GM12878 (cell line): ENCODE measurements around the gene USH2A. TPM values are rescaled to one million over a fixed set of nuclear protein-coding genes. Genes with fewer than 3 reads are reported as not detected.

Experiments
- ATAC-seq: fragments of 200-7000 bp; cut with Tn5 transposase; 3 replicates; pipeline ENCODE4 v1.9.1; 2020; ENCODE audit warnings: mild to moderate bottlenecking, moderate library complexity
- BruUV-seq: library from RNA; stranded (reverse); fragments of 400-500 nt; replicated peaks from 2 replicates; lab custom pipeline; 2021; lab: Mats Ljungman, UMichigan
- CTCF ChIA-PET: fragments of 300-600 bp; sonication (Branson Sonifier 250); formaldehyde crosslinking; extraction: SDS; loops from one replicate; lab custom pipeline; 2021; ENCODE audit warnings: inconsistent platforms; lab: Yijun Ruan, JAX
- POLR2A ChIA-PET: fragments of 350-600 bp; formaldehyde crosslinking; extraction: SDS; loops from one replicate; lab custom pipeline; 2021; ENCODE audit warnings: inconsistent platforms; lab: Charles Lee
- RAD21 ChIA-PET: fragments of 300-600 bp; sonication (Branson Sonifier 250); formaldehyde crosslinking; loops from one replicate; lab custom pipeline; 2023; ENCODE audit warnings: antibody characterized with exemption; ENCODE audit not compliant: unreplicated experiment; lab: Charles Lee
- SMC1A ChIA-PET: fragments of 300-600 bp; sonication (Branson Sonifier 250); formaldehyde crosslinking; loops from one replicate; lab custom pipeline; 2023; ENCODE audit not compliant: unreplicated experiment, uncharacterized antibody; lab: Charles Lee
- DNase-seq: peaks from one replicate; pipeline ENCODE4 v3.0.0-alpha.2; 2011; ENCODE audit warnings: low read depth, low spot score
- FAIRE-seq: peaks from 3 replicates; lab custom pipeline; 2011; peaks lifted over from hg19 to GRCh38; lab: Jason Lieb, UNC
- H2AFZ ChIP-seq: 2 replicates; pipeline ENCODE4 v1.6.0; 2011; ENCODE audit warnings: low read depth, low read length, control low read depth; ENCODE audit not compliant: control insufficient read depth
- H3K27ac ChIP-seq: 2 replicates; pipeline ENCODE4 v1.5.1; 2011; ENCODE audit warnings: control low read depth; ENCODE audit not compliant: control insufficient read depth, insufficient read depth
- H3K27me3 ChIP-seq, 2 experiments: replicated peaks in 1 of 2; 2 replicates each; pipeline versions ENCODE4 v1.6.0 to v1.6.1; 2011; ENCODE audit warnings: low read length in 1 of 2; ENCODE audit not compliant: control insufficient read depth in 2 of 2, insufficient read depth in 2 of 2
- H3K36me3 ChIP-seq, 2 experiments: 2 replicates each; pipeline ENCODE4 v1.5.1; 2011; ENCODE audit warnings: low read length in 1 of 2; ENCODE audit not compliant: control insufficient read depth in 2 of 2, insufficient read depth in 2 of 2
- H3K4me1 ChIP-seq: 2 replicates; pipeline ENCODE4 v1.6.1; 2011; ENCODE audit warnings: mild to moderate bottlenecking, low read length, moderate library complexity, mixed read lengths; ENCODE audit not compliant: control insufficient read depth, insufficient read depth
- H3K4me2 ChIP-seq: 2 replicates; pipeline ENCODE4 v1.6.0; 2011; ENCODE audit warnings: control low read depth; ENCODE audit not compliant: control insufficient read depth, insufficient read depth
- H3K4me3 ChIP-seq: fragments of 200-600 bp; sonication (generic); 2 replicates; pipeline ENCODE4 v1.5.1; 2016
- H3K79me2 ChIP-seq: 2 replicates; pipeline ENCODE4 v1.6.0; 2011; ENCODE audit warnings: low read length; ENCODE audit not compliant: control insufficient read depth, insufficient read depth
- H3K9ac ChIP-seq: 2 replicates; pipeline ENCODE4 v1.8.0; 2011; ENCODE audit warnings: low read length, control low read depth, mixed read lengths; ENCODE audit not compliant: control insufficient read depth, insufficient read depth
- H3K9me3 ChIP-seq: replicated peaks from 3 replicates; pipeline ENCODE4 v1.5.1; 2011; ENCODE audit warnings: mild to moderate bottlenecking, low read length; ENCODE audit not compliant: control insufficient read depth, insufficient read depth
- H4K20me1 ChIP-seq: 2 replicates; pipeline ENCODE4 v1.6.0; 2011; ENCODE audit not compliant: control insufficient read depth, insufficient read depth
- CBFB ChIP-seq: IDR thresholded peaks from 2 replicates; pipeline ENCODE4 v1.6.1; 2016; ENCODE audit warnings: antibody characterized with exemption, low read depth
- CREB1 ChIP-seq: IDR thresholded peaks from 2 replicates; pipeline ENCODE4 v1.6.1; 2012; ENCODE audit warnings: low read depth, mild to moderate bottlenecking, inconsistent platforms
- HDAC6 ChIP-seq: fragments of 200-600 bp; sonication (generic); IDR thresholded peaks from one replicate; pipeline ENCODE4 v1.8.0; 2017; ENCODE audit warnings: antibody characterized with exemption; ENCODE audit not compliant: unreplicated experiment
- RELA ChIP-seq: fragments of 450-650 bp; IDR thresholded peaks from 2 replicates; pipeline ENCODE4 v1.8.0; 2014; ENCODE audit warnings: borderline replicate concordance; ENCODE audit not compliant: partially characterized antibody
- SMC3 ChIP-seq: IDR thresholded peaks from 2 replicates; pipeline ENCODE4 v1.6.1; 2011; ENCODE audit warnings: low read length, improper control_type of control experiment, borderline replicate concordance
- ZNF384 ChIP-seq: IDR thresholded peaks from 2 replicates; pipeline ENCODE4 v1.6.1; 2012; ENCODE audit warnings: low read depth, mild to moderate bottlenecking, low read length, improper control_type of control experiment, borderline replicate concordance
- WGBS: methylation state at CpG from one replicate; pipeline ENCODE4 v1.1.6; 2016; ENCODE audit warnings: low lambda C conversion rate; ENCODE audit not compliant: insufficient replicate concordance, insufficient coverage; ENCODE audit errors: missing lambda C conversion rate; 5-methylcytosine and 5-hydroxymethylcytosine counted together
- in situ Hi-C: fragments of 300-500 bp; cut with MboI; formaldehyde crosslinking; loops from 9 replicates; pipeline ENCODE4 v1.14.3; 2018; ENCODE audit warnings: mixed read lengths
- intact Hi-C: fragments of 100-400 bp; cut with micrococcal nuclease; formaldehyde crosslinking; loops from one replicate; pipeline ENCODE4 v1.14.2; 2022; ENCODE audit not compliant: unreplicated experiment
- polyA plus RNA-seq, 11 experiments: library from polyadenylated mRNA; depleted of rRNA in 4 of 11; unstranded in 6 of 11; stranded (reverse) in 5 of 11; fragments of >200 nt; fragmentation: Nextera tagmentation in 4 of 11; fragmentation: Illumina TruSeq in 1 of 11; extraction: Ambion mirVana in 4 of 11; extraction: Trizol in 1 of 11; gene quantifications; 1 replicate in 1 of 11; 2 replicates in 10 of 11; pipeline versions ENCODE4 v1.2.1 to v1.2.3, GENCODE V29; 2011 to 2016; ENCODE audit warnings: inconsistent platforms in 2 of 11, missing spikeins in 2 of 11, low read depth in 1 of 11
- total RNA-seq, 4 experiments: library from RNA; depleted of rRNA in 3 of 4; stranded (reverse); fragments of >200 nt in 3 of 4; fragmentation: Illumina TruSeq in 1 of 4; extraction: Trizol in 1 of 4; gene quantifications; 2 replicates each; pipeline versions ENCODE4 v1.2.1 to v1.2.3, GENCODE V29; 2013 to 2021
- TF ChIP-seq, protein P1 (sequence below): fragments of 450-650 bp; IDR thresholded peaks from 2 replicates; pipeline ENCODE4 v1.6.1; 2017; ENCODE audit warnings: mild to moderate bottlenecking, low read depth, inconsistent platforms; ENCODE audit not compliant: poor library complexity, severe bottlenecking
- TF ChIP-seq, protein P2 (sequence below): IDR thresholded peaks from 2 replicates; pipeline ENCODE4 v1.6.1; 2012; ENCODE audit warnings: low read length, inconsistent platforms

The USH2A gene
- total and polyA plus RNA-seq, 10 of the 15 experiments (the other 5 are each of a cell fraction or from before 2014, with no cell fraction given), result under 0.01 to 0.20 (median 0.01) TPM; not detected in 2

DNA sequence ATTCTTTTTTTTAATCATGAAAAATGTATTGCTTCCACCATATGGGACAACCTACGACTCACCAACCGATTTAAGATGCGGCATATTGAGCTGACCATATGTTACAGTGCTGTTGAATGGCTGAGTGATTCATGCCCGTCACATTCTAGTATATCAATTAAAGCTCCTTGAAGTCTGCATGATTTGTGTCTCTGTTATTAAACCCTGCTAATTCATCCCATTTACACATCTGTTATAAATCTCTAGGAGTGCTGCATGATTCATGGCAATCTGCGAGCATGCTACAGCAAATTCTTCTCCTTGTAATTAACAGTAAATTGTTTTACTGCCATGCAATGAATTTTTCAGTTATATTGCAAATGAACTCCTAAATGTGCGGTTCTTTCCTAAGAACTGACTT lies 239.8 kb downstream of the USH2A start:
- no peak for FAIRE-seq

More for the DNA sequence above, 239.8 kb downstream of the USH2A start:
- Histone ChIP-seq H3K36me3 (no peaks in the 10 kb centered on the region), H3K4me1 (no peaks in the 10 kb centered on the region), H3K9ac (no peak overlapping the region), H4K20me1 (no peaks in the 10 kb centered on the region), H3K27me3 (no peaks in the 10 kb centered on the region)
- ATAC-seq, result no peak
- ChIA-PET POLR2A (no interaction called here), SMC1A (interaction anchor here (0.6 to 1.9 kb wide), 2 partner anchors 10 to 682 kb away, joined by 4 to 5 read pairs; no protein-coding TSS in a partner anchor)
- WGBS, result 41% methylated on average over 6 of the region's 6 CpGs
- TF ChIP-seq ZNF384 (no peak), RELA (no peak), SMC3 (no peak), CBFB (no peak), HDAC6 (no peak), CREB1 (no peak)
- TF ChIP-seq, protein P1, sequence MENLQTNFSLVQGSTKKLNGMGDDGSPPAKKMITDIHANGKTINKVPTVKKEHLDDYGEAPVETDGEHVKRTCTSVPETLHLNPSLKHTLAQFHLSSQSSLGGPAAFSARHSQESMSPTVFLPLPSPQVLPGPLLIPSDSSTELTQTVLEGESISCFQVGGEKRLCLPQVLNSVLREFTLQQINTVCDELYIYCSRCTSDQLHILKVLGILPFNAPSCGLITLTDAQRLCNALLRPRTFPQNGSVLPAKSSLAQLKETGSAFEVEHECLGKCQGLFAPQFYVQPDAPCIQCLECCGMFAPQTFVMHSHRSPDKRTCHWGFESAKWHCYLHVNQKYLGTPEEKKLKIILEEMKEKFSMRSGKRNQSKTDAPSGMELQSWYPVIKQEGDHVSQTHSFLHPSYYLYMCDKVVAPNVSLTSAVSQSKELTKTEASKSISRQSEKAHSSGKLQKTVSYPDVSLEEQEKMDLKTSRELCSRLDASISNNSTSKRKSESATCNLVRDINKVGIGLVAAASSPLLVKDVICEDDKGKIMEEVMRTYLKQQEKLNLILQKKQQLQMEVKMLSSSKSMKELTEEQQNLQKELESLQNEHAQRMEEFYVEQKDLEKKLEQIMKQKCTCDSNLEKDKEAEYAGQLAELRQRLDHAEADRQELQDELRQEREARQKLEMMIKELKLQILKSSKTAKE, result no peak
- TF ChIP-seq, protein P2, sequence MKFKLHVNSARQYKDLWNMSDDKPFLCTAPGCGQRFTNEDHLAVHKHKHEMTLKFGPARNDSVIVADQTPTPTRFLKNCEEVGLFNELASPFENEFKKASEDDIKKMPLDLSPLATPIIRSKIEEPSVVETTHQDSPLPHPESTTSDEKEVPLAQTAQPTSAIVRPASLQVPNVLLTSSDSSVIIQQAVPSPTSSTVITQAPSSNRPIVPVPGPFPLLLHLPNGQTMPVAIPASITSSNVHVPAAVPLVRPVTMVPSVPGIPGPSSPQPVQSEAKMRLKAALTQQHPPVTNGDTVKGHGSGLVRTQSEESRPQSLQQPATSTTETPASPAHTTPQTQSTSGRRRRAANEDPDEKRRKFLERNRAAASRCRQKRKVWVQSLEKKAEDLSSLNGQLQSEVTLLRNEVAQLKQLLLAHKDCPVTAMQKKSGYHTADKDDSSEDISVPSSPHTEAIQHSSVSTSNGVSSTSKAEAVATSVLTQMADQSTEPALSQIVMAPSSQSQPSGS, result no peak
- TF ChIP-seq, all 136 proteins: peak for 0
- no TSS peak for BruUV-seq
- no peak for DNase-seq
- CTCF ChIA-PET, result no interaction called here
- no peak overlapping the region for H2AFZ ChIP-seq
- RAD21 ChIA-PET, result interaction anchor here (1.1 kb wide), 1 partner anchor 38 kb away, joined by 3 read pairs; no protein-coding TSS in a partner anchor
- in situ Hi-C loops (no loop called here), intact Hi-C loops (no loop called here)
- H3K4me3 ChIP-seq, result no peak overlapping the region
- H3K27ac ChIP-seq, result no peak overlapping the region
- H3K9me3 ChIP-seq, result no peaks in the 10 kb centered on the region
- no peak overlapping the region for H3K4me2 ChIP-seq
- H3K79me2 ChIP-seq, result no peaks in the 10 kb centered on the region
